HK-2 (cell line): ENCODE measurements around the gene MPP7.

Source experiments
- DNase-seq: peaks from one replicate; pipeline ENCODE4 v3.0.0-alpha.2; 2018; ENCODE audit not compliant: unreplicated experiment

The MPP7 gene

GRCh38 chr10:28269842-28270456 lies 32.9 kb downstream of the MPP7 start:
- DNase-seq = no peak

DNA sequence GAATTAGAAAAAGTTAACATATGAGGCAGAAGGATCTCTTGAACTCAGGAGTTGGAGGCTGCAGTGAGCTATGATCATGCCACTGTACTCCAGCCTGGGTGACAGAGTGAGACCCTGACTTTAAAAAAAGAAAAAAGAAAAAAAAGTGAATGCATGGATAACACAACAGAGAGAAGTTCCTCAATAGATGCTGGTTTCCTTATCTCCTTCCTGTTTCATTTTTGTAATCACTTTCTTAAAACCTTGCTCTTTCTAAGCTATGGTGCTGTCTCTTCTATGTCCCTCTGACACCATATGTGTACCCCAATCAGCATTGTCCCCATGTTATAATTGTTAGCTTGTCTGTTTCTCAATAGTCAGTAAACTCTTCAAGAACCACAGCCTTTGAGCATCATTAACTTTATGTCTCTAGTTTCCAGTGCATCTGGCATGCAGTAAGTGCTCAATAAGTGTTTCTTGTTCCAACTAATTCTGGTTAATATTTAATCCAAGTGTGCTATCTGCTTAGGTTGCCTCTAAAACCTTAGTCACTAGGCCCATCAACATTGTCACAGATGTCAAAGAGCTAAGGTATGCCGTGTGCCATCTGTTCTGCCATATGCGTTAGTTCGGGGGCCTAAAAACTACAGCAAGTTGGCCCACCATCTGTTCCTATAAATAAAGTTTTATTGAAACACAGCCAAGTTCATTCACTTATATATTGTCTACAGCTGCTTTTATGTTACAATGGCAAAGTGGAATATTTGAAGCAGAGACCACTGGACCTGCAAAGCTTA lies 36.2 kb downstream of the MPP7 start:
- no peak for DNase-seq

- no peak for DNase-seq
Measured at GRCh38 chr10:28263136-28263857, 39.6 kb downstream of the MPP7 start.

- DNase-seq = no peak
Measured at GRCh38 chr10:28256776-28257175, 46.1 kb downstream of the MPP7 start.

DNA sequence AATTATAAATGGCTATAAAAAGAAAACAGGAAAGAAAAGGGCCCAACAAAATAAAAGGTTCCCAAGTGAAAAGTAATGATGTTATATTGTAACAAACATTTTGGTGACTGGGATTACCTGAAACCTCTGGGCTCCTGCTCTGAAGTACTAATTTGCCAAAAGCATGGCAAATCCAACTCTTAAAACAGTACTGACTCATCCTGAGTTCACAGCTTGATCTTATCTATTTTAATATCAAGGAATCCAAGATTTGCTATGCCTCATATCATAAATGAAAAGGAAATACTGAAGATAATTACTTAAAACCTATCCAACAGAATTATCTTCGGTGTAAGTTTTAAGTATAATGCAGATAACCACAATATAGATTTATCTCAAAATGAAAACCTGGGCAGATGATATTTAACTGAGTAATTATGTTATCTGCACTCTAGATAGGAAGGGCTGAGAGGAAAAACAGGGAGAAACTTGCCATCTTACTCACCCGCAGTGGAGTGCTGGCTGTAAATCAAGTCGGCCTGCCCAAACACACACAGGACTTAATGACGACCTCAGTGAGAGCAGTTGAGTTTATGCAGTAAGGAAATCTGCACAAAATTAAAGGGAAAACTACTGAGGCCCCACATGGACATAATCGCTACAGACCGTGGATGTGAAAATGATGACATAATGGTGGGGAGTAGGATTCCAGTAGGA lies 48.4 kb downstream of the MPP7 start:
- no peak for DNase-seq

DNA sequence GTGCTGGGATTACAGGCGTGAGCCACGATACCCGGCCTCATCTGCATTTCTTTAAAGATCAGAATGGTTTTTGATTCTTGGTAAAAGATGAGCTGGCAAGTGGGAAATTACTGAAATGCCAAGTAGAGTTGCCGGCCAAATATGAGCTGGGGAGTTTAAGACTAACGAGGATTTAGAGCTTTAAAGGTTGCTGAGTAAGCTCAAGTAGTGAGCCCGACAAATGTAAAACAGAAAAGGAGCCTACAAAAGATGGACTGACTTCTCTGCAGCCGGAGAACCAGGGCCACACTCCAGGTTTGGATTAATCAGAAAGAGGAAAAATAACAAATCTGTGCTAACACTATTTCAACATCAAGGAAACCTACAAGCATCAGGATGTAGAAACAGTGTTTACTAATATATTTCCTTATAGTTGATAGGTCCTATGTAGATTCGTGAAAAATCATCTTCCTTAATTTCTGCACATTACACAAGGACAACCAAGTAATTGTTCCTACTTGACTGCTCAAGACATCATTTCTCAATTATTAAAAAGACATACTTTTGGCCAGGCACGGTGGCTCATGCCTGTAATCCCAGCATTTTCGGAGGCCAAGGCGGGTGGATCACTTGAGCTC lies 49.6 kb downstream of the MPP7 start:
- DNase-seq = no peak
